Liver (tissue), 9 donors: ENCODE results near the gene CREBL2. TPM values are rescaled to one million over a fixed set of nuclear protein-coding genes. Genes with fewer than 3 reads are reported as not detected.

Experiments
- DNase-seq: peaks from one replicate; pipeline ENCODE4 v3.0.0-alpha.2; 2017; ENCODE audit warnings: low spot score
- H3K27ac ChIP-seq, 2 donors: one replicate each; pipeline ENCODE4 v1.7.0; 2013; ENCODE audit warnings: inconsistent platforms in 2 of 2, low read length in 2 of 2, control low read depth in 1 of 2, low read depth in 1 of 2, mild to moderate bottlenecking in 1 of 2
- H3K27me3 ChIP-seq, 4 donors: one replicate each; pipeline versions ENCODE4 v1.6.1 to v1.7.0; 2013; ENCODE audit warnings: low read length in 3 of 4, inconsistent platforms in 1 of 4, mild to moderate bottlenecking in 1 of 4, moderate library complexity in 1 of 4; ENCODE audit not compliant: control insufficient read depth in 4 of 4, insufficient read depth in 4 of 4
- H3K36me3 ChIP-seq, 4 donors: one replicate each; pipeline versions ENCODE4 v1.6.1 to v1.7.0; 2013; ENCODE audit warnings: low read length in 3 of 4, mild to moderate bottlenecking in 3 of 4, low read depth in 1 of 4, moderate library complexity in 1 of 4; ENCODE audit not compliant: control insufficient read depth in 4 of 4, insufficient read depth in 3 of 4
- H3K4me1 ChIP-seq, 4 donors: one replicate each; pipeline versions ENCODE4 v1.6.1 to v1.7.0; 2013; ENCODE audit warnings: low read length in 3 of 4, mild to moderate bottlenecking in 3 of 4, moderate library complexity in 1 of 4; ENCODE audit not compliant: control insufficient read depth in 4 of 4, insufficient read depth in 4 of 4
- H3K4me3 ChIP-seq, 3 donors: one replicate each; pipeline versions ENCODE4 v1.6.1 to v1.7.0; 2013; ENCODE audit warnings: low read length in 3 of 3, control low read depth in 1 of 3, low read depth in 1 of 3, mild to moderate bottlenecking in 1 of 3
- H3K9ac ChIP-seq, 2 donors: one replicate each; pipeline ENCODE4 v1.7.0; 2013; ENCODE audit warnings: low read length in 2 of 2, mild to moderate bottlenecking in 2 of 2, moderate library complexity in 2 of 2, control low read depth in 1 of 2, low read depth in 1 of 2
- H3K9me3 ChIP-seq, 4 donors: one replicate each; pipeline versions ENCODE4 v1.6.1 to v1.7.0; 2013; ENCODE audit warnings: low read length in 3 of 4; ENCODE audit not compliant: control insufficient read depth in 4 of 4
- ATF3 ChIP-seq: IDR thresholded peaks from 2 replicates; pipeline ENCODE4 v1.6.1; 2016; ENCODE audit warnings: antibody characterized with exemption
- CTCF ChIP-seq: fragments of 150-350 bp; IDR thresholded peaks from 2 replicates; pipeline ENCODE4 v1.5.1; 2017; ENCODE audit warnings: improper control_type of control experiment, low read depth, low read length; ENCODE audit not compliant: missing input control
- EGR1 ChIP-seq, 2 donors: IDR thresholded peaks; 2 replicates each; pipeline ENCODE4 v1.6.1; 2016 to 2018; ENCODE audit warnings: antibody characterized with exemption in 2 of 2, low read depth in 2 of 2
- FOXA1 ChIP-seq: IDR thresholded peaks from 2 replicates; pipeline ENCODE4 v1.6.1; 2016; ENCODE audit warnings: antibody characterized with exemption
- FOXA2 ChIP-seq: IDR thresholded peaks from 2 replicates; pipeline ENCODE4 v1.6.1; 2016; ENCODE audit warnings: antibody characterized with exemption
- GABPA ChIP-seq, 2 donors: IDR thresholded peaks in 1 of 2; conservative IDR thresholded peaks in 1 of 2; 2 replicates each; pipeline ENCODE4 v1.6.1; 2016; ENCODE audit warnings: antibody characterized with exemption in 2 of 2, mild to moderate bottlenecking in 1 of 2, moderate library complexity in 1 of 2
- HNF4A ChIP-seq, 2 donors: conservative IDR thresholded peaks; 2 replicates each; pipeline ENCODE4 v1.6.1; 2016; ENCODE audit warnings: antibody characterized with exemption in 2 of 2, mild to moderate bottlenecking in 2 of 2
- HNF4G ChIP-seq: IDR thresholded peaks from 2 replicates; pipeline ENCODE4 v1.6.1; 2016; ENCODE audit warnings: antibody characterized with exemption
- JUND ChIP-seq, 2 donors: IDR thresholded peaks; 2 replicates each; pipeline ENCODE4 v1.6.1; 2016; ENCODE audit warnings: antibody characterized with exemption in 2 of 2
- MAX ChIP-seq: IDR thresholded peaks from 2 replicates; pipeline ENCODE4 v1.6.1; 2016; ENCODE audit warnings: antibody characterized with exemption
- NR2F2 ChIP-seq: IDR thresholded peaks from 2 replicates; pipeline ENCODE4 v1.6.1; 2016; ENCODE audit warnings: antibody characterized with exemption
- RAD21 ChIP-seq, 2 donors: IDR thresholded peaks; 2 replicates each; pipeline ENCODE4 v1.6.1; 2016; ENCODE audit warnings: antibody characterized with exemption in 2 of 2, mild to moderate bottlenecking in 2 of 2
- REST ChIP-seq: IDR thresholded peaks from 2 replicates; pipeline ENCODE4 v1.6.1; 2016; ENCODE audit warnings: antibody characterized with exemption, mild to moderate bottlenecking
- RXRA ChIP-seq, 2 donors: IDR thresholded peaks; 2 replicates each; pipeline ENCODE4 v1.6.1; 2017 to 2018; ENCODE audit warnings: antibody characterized with exemption in 2 of 2, mild to moderate bottlenecking in 1 of 2
- SP1 ChIP-seq: IDR thresholded peaks from 2 replicates; pipeline ENCODE4 v1.6.1; 2018; ENCODE audit warnings: antibody characterized with exemption, mild to moderate bottlenecking
- TAF1 ChIP-seq: conservative IDR thresholded peaks from 2 replicates; pipeline ENCODE4 v1.6.1; 2016; ENCODE audit warnings: antibody characterized with exemption, mild to moderate bottlenecking
- YY1 ChIP-seq: IDR thresholded peaks from 2 replicates; pipeline ENCODE4 v1.6.1; 2016; ENCODE audit warnings: antibody characterized with exemption, mild to moderate bottlenecking
- ZBTB33 ChIP-seq: IDR thresholded peaks from 2 replicates; pipeline ENCODE4 v1.6.1; 2016; ENCODE audit warnings: antibody characterized with exemption
- WGBS: extraction: QIAGEN DNeasy Blood & Tissue Kit; methylation state at CpG from one replicate; pipeline ENCODE4 v1.1.7; 2013; 5-methylcytosine and 5-hydroxymethylcytosine counted together
- polyA plus RNA-seq, 2 donors: library from polyadenylated mRNA; stranded (reverse) in 1 of 2; unstranded in 1 of 2; fragments of 200-250 nt in 1 of 2; fragments of >200 nt in 1 of 2; fragmentation: Nextera tagmentation in 1 of 2; extraction: Ambion mirVana in 1 of 2; gene quantifications; one replicate each; pipeline versions ENCODE4 v1.2.1 to v1.2.3, GENCODE V29; 2013 to 2015
- total RNA-seq, 2 donors: library from RNA; depleted of rRNA; stranded (reverse); fragments of >200 nt; gene quantifications; one replicate each; pipeline ENCODE4 v1.2.3, GENCODE V29; 2014
- donor health status: healthy.
- donor health status: healthy.
- donor health status: healthy.
- donor health status: healthy.
- donor health status: healthy.

The CREBL2 gene
- total RNA-seq (10 to 100 TPM; 16.1 to 27.4 TPM), polyA plus RNA-seq (10 to 100 TPM; 14.6 to 21.8 TPM)

- TF ChIP-seq HNF4A (conservative IDR thresholded peaks at IDR 0.05) (peak; percentile 72 to 76), FOXA1 (peak; percentile 93), MAX (peak; percentile 95), ZBTB33 (peak; percentile 98), YY1 (peak; percentile 97), RXRA (IDR thresholded peaks at IDR 0.05) (peak; percentile 84 to 86), JUND (IDR thresholded peaks at IDR 0.05) (peak; percentile 71 to 80), FOXA2 (peak; percentile 90), TAF1 (peak; percentile 51), CTCF (peak; percentile 0), ATF3 (peak; percentile 87), REST (peak; percentile 93), RAD21 (IDR thresholded peaks at IDR 0.05) (peak; percentile 63 to 70), SP1 (peak; percentile 96), EGR1 (IDR thresholded peaks at IDR 0.05; ENCODE audit: low read depth in 2 of 2) (peak; percentile 85 to 97), HNF4G (no peak), GABPA (IDR thresholded peaks at IDR 0.05 in 1 of 2, conservative IDR thresholded peaks at IDR 0.05 in 1 of 2) (peak in 1 of 2 donors; percentile 69), NR2F2 (peak; percentile 85)
- Histone ChIP-seq H3K4me3 (peak within 1 kb of the TSS; percentile 74 to 92 (median 80)), H3K9me3 (no peaks in the 10 kb centered on the region), H3K4me1 (peaks cover 6 to 18% (median 11%) of the 10 kb centered on the region in 4 donors), H3K9ac (peak within 1 kb of the TSS; percentile 88 to 96), H3K36me3 (no peaks in the 10 kb centered on the region), H3K27ac (peak within 1 kb of the TSS; percentile 95 to 98), H3K27me3 (no peaks in the 10 kb centered on the region)
- WGBS: under 1% methylated on average over 51 of the region's 51 CpGs
- peak; percentile 92 for DNase-seq
These were observed at the start of gene CREBL2 for GRCh38 chr12:12611512-12612306. CREBL2 (plus strand) TSS chr12:12611876; CDS start chr12:12612173, 297 bp downstream.
